Measurements from ENCODE around the gene UBA7.

UBA7 gene

DNA sequence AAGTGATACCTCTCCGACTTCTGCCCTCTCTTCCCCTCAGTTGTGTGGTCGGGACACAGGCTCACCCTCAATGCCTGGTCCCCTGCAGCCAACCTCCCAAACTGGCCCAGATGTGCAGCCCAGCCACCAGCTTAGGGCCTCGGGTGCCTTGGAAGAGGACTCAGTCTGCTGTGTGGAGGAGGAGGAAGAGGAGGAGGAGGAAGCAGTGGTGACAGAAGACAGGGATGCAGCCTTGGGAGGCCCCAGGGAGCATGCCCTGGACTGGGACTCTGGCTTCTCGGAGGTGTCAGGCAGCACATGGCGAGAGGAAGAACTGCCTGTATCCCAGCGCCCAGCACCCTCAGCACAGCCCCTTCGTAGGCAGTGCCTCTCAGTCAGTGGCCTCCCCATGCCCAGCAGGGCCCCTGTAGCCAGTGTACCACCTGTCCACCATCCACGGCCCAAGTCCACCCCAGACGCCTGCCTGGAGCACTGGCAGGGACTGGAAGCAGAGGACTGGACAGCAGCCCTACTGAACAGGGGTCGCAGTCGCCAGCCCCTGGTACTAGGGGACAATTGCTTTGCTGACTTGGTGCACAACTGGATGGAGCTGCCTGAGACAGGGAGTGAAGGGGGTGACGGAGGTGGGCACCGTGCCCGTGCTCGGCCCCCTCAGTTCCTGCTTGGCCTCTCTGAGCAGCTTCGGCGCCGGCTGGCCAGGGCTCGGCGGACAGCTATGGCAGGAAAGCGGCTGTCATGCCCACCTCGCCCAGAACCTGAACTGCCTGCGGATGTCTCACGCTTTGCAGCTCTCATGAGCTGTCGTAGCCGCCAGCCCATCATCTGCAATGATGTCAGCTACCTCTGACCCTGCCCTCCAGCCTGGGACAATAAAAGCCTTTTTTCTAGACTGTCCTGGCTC, 9.4 kb downstream of the UBA7 start:
- Histone ChIP-seq H3K27ac (ENCODE audit: low read length) (no peak overlapping the region), H3K9ac (ENCODE audit: low read length) (peak overlapping the region; percentile 72), H2AFZ (ENCODE audit: low read depth, low read length) (peak overlapping the region; percentile 49; the same call in 1 of the 2 replicates)

DNA sequence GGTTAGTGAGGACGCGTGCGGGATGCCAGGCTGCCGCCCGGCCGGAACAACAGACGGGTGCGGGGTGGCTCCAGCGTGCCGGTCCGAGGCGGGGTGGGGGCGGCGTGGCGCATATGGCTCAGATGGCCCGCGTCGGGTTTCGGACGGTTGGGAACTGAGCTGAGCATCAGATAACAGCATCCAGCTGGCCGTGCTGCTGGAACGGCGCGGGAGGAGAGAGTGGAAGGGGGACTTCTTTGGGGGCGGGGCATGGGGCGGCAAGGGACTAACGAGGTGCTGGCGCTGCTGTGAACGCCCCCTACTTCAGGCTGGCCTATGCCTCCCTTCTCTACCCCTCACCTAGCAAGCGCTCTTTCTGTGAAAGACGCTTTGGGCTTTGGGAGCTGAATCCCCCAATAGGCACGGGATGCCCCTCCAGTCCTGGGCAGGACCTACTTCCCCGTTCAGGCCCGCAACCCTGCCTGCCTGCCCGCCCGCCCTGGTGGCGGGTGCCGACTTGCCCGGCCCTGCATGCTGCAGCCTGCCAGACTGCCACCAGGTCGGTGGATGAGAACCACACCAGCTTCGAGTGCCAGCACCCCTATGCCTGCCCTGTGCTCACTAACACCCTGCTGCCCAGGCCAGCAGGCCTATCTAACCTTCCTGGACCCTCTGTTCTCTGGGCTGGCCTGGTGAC, 10.2 kb downstream of the UBA7 start:
- Histone ChIP-seq H3K4me2 (ENCODE audit: low read length) (peak overlapping the region; percentile 100), H3K4me3 (ENCODE audit: low read length) (peak overlapping the region; percentile 90), H3K9ac (ENCODE audit: low read length) (peak overlapping the region; percentile 72), H2AFZ (ENCODE audit: low read depth, low read length) (peak overlapping the region; percentile 49), H3K27me3 (ENCODE audit: low read depth, low read length) (peaks cover 20% of the 10 kb centered on the region), H3K79me2 (ENCODE audit: low read length) (no peaks in the 10 kb centered on the region), H3K27ac (ENCODE audit: low read length) (no peak overlapping the region), H3K36me3 (replicated peaks; ENCODE audit: low read depth, low read length) (no peaks in the 10 kb centered on the region), H3K9me3 (ENCODE audit: insufficient read depth, low read length) (no peaks in the 10 kb centered on the region), H4K20me1 (ENCODE audit: insufficient read depth, low read length) (no peaks in the 10 kb centered on the region), H3K4me1 (ENCODE audit: low read length) (peaks cover 16% of the 10 kb centered on the region)
- TF ChIP-seq EZH2phosphoT487 (IDR thresholded peaks at IDR 0.05; ENCODE audit: low read depth) = no peak
- TF ChIP-seq, protein P1, sequence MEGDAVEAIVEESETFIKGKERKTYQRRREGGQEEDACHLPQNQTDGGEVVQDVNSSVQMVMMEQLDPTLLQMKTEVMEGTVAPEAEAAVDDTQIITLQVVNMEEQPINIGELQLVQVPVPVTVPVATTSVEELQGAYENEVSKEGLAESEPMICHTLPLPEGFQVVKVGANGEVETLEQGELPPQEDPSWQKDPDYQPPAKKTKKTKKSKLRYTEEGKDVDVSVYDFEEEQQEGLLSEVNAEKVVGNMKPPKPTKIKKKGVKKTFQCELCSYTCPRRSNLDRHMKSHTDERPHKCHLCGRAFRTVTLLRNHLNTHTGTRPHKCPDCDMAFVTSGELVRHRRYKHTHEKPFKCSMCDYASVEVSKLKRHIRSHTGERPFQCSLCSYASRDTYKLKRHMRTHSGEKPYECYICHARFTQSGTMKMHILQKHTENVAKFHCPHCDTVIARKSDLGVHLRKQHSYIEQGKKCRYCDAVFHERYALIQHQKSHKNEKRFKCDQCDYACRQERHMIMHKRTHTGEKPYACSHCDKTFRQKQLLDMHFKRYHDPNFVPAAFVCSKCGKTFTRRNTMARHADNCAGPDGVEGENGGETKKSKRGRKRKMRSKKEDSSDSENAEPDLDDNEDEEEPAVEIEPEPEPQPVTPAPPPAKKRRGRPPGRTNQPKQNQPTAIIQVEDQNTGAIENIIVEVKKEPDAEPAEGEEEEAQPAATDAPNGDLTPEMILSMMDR (IDR thresholded peaks at IDR 0.05; ENCODE audit: low read depth, low read length) = no peak; the same call in 1 of the 2 replicates

More for the DNA sequence above, 9.4 kb downstream of the UBA7 start:
- no peaks in the 10 kb centered on the region for H3K36me3 ChIP-seq (replicated peaks; ENCODE audit: low read depth, low read length)
- H3K27me3 ChIP-seq (ENCODE audit: low read depth, low read length) = peaks cover 20% of the 10 kb centered on the region
- peak overlapping the region; percentile 90 for H3K4me3 ChIP-seq (ENCODE audit: low read length)
- H3K79me2 ChIP-seq (ENCODE audit: low read length) = no peaks in the 10 kb centered on the region
- H3K4me2 ChIP-seq (ENCODE audit: low read length) = peak overlapping the region; percentile 100
- peaks cover 16% of the 10 kb centered on the region for H3K4me1 ChIP-seq (ENCODE audit: low read length)
- TF ChIP-seq, protein P1 (IDR thresholded peaks at IDR 0.05; ENCODE audit: low read depth, low read length) = no peak
- TF ChIP-seq EZH2phosphoT487 (IDR thresholded peaks at IDR 0.05; ENCODE audit: low read depth) = no peak
- H3K9me3 ChIP-seq (ENCODE audit: insufficient read depth, low read length) = no peaks in the 10 kb centered on the region
- H4K20me1 ChIP-seq (ENCODE audit: insufficient read depth, low read length) = no peaks in the 10 kb centered on the region

DNA sequence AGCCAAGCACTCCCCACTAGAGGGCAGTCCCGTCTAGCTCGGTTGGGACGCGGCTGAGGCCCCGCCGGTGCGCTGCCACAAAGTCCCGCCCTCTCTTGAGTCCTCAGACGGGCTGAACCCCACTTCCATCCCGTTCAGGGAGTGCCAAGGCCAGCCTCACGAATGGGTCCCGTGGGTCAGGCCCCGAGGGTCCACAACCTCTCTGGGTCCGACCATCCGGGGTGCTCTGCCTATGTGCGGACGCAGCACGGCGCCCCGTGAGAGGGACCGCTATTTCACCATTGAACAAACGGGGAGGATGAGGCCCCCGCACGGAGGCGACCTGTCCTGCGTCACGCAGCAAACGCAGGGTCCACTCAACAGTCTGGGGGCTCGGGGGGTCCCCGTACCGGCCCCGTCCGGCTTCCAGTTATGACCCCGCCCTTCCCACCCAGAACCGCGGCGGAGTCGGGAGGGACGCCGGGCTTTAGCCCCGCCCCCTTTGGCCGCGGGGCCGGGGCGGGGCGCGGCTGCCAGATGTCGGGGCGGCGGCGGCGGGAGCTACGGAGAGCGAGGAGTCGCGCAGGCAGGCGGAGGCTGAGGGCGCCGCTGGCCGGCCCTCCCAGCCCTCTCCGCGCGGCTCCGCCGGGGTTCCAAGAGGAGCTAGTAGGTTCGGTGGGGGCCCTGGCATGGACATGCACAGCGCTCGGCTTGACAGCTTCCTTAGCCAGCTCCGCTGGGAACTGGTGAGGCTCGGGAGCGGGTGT, 10.9 kb downstream of the UBA7 start, which contains the start of gene INKA1:
TSS of gene INKA1 (plus strand) at position 543 of the 746 bp plus-strand sequence. CDS start at position 675, 132 bp downstream.
- TF ChIP-seq, protein P1 (IDR thresholded peaks at IDR 0.05; ENCODE audit: low read depth, low read length) = peak; percentile 93; the same call in 1 of the 2 replicates
- no peak for TF ChIP-seq EZH2phosphoT487 (IDR thresholded peaks at IDR 0.05; ENCODE audit: low read depth)
- H3K27ac ChIP-seq (ENCODE audit: low read length) = no peak within 1 kb of the TSS
- peaks cover 16% of the 10 kb centered on the region for H3K4me1 ChIP-seq (ENCODE audit: low read length)

More for the DNA sequence above, 10.9 kb downstream of the UBA7 start, which contains the start of gene INKA1:
- Histone ChIP-seq H4K20me1 (ENCODE audit: insufficient read depth, low read length) (no peaks in the 10 kb centered on the region), H3K79me2 (ENCODE audit: low read length) (no peaks in the 10 kb centered on the region), H3K4me2 (ENCODE audit: low read length) (peak within 1 kb of the TSS; percentile 100), H3K4me3 (ENCODE audit: low read length) (peak within 1 kb of the TSS; percentile 90), H3K36me3 (replicated peaks; ENCODE audit: low read depth, low read length) (no peaks in the 10 kb centered on the region), H3K9me3 (ENCODE audit: insufficient read depth, low read length) (no peaks in the 10 kb centered on the region), H3K9ac (ENCODE audit: low read length) (peak within 1 kb of the TSS; percentile 72), H3K27me3 (ENCODE audit: low read depth, low read length) (peaks cover 20% of the 10 kb centered on the region), H2AFZ (ENCODE audit: low read depth, low read length) (peak within 1 kb of the TSS; percentile 98)
